OCI-LY7 (cell line): ENCODE data around the gene PACSIN2.

Experiments
- CTCF ChIP-seq: fragments of 200-600 bp; sonication (generic); conservative IDR thresholded peaks from 2 replicates; pipeline ENCODE4 v1.5.1; 2014; ENCODE audit warnings: mild to moderate bottlenecking, antibody characterized with exemption, low read length, moderate library complexity, mixed read lengths
- EZH2phosphoT487 ChIP-seq: fragments of 200-600 bp; sonication (generic); IDR thresholded peaks from 2 replicates; pipeline ENCODE4 v1.6.1; 2018; ENCODE audit warnings: low read depth, borderline replicate concordance, mild to moderate bottlenecking, mixed run types, antibody characterized with exemption, low read length, moderate library complexity, mixed read lengths

GRCh38 chr22:42985531-42985905 lies 29.4 kb downstream of the PACSIN2 start:
- TF ChIP-seq CTCF (no peak), EZH2phosphoT487 (no peak)
